Ishikawa (cell line): ENCODE data around the gene NFIX.

Experiments
- CEBPB ChIP-seq: IDR thresholded peaks from 2 replicates; pipeline ENCODE4 v1.6.1; 2012
- CREB1 ChIP-seq: IDR thresholded peaks from 2 replicates; pipeline ENCODE4 v1.6.1; 2012; ENCODE audit warnings: low read depth
- EGR1 ChIP-seq: IDR thresholded peaks from 2 replicates; pipeline ENCODE4 v1.6.1; 2012
- EP300 ChIP-seq: IDR thresholded peaks from 2 replicates; pipeline ENCODE4 v1.6.1; 2012; ENCODE audit warnings: borderline replicate concordance
- FOXM1 ChIP-seq: IDR thresholded peaks from 2 replicates; pipeline ENCODE4 v1.6.1; 2012; ENCODE audit warnings: low read depth, borderline replicate concordance
- NFIC ChIP-seq: IDR thresholded peaks from 2 replicates; pipeline ENCODE4 v1.6.1; 2012
- RAD21 ChIP-seq: IDR thresholded peaks from 2 replicates; pipeline ENCODE4 v1.6.1; 2012; ENCODE audit warnings: low read depth
- TAF1 ChIP-seq: IDR thresholded peaks from 2 replicates; pipeline ENCODE4 v1.6.1; 2012; ENCODE audit warnings: low read depth, mild to moderate bottlenecking
- TCF12 ChIP-seq: IDR thresholded peaks from 2 replicates; pipeline ENCODE4 v1.6.1; 2012; ENCODE audit warnings: low read depth
- TEAD4 ChIP-seq: IDR thresholded peaks from 2 replicates; pipeline ENCODE4 v1.6.1; 2012
- YY1 ChIP-seq: IDR thresholded peaks from 2 replicates; pipeline ENCODE4 v1.6.1; 2012; ENCODE audit warnings: low read depth
- ZBTB7A ChIP-seq: IDR thresholded peaks from 2 replicates; pipeline ENCODE4 v1.6.1; 2012; ENCODE audit warnings: low read depth
- TF ChIP-seq, protein P1 (sequence below): IDR thresholded peaks from 2 replicates; pipeline ENCODE4 v1.6.1; 2012; ENCODE audit warnings: low read depth, mild to moderate bottlenecking
- TF ChIP-seq, protein P2 (sequence below): IDR thresholded peaks from 2 replicates; pipeline ENCODE4 v1.6.1; 2012
- TF ChIP-seq, protein P3 (sequence below): IDR thresholded peaks from 2 replicates; pipeline ENCODE4 v1.6.1; 2012

NFIX gene

DNA sequence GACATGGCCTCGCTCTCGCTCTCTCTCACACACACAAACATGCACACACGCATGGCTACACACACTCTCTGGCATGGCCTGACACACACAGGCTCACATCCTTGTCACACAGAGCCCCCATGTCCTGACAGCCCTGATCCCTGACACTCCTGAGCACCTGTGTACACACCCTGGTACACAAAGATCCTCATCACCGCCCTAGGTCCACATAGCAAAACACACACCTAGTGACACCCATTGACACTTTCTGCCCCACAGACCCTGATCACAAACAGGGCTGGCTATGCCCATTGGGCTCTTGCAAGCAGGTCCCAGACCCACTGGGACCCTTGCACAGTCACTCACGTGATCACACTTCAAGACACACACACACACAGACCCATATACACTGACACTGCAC is 4.0 kb upstream of the NFIX start:
- TF ChIP-seq, protein P1, sequence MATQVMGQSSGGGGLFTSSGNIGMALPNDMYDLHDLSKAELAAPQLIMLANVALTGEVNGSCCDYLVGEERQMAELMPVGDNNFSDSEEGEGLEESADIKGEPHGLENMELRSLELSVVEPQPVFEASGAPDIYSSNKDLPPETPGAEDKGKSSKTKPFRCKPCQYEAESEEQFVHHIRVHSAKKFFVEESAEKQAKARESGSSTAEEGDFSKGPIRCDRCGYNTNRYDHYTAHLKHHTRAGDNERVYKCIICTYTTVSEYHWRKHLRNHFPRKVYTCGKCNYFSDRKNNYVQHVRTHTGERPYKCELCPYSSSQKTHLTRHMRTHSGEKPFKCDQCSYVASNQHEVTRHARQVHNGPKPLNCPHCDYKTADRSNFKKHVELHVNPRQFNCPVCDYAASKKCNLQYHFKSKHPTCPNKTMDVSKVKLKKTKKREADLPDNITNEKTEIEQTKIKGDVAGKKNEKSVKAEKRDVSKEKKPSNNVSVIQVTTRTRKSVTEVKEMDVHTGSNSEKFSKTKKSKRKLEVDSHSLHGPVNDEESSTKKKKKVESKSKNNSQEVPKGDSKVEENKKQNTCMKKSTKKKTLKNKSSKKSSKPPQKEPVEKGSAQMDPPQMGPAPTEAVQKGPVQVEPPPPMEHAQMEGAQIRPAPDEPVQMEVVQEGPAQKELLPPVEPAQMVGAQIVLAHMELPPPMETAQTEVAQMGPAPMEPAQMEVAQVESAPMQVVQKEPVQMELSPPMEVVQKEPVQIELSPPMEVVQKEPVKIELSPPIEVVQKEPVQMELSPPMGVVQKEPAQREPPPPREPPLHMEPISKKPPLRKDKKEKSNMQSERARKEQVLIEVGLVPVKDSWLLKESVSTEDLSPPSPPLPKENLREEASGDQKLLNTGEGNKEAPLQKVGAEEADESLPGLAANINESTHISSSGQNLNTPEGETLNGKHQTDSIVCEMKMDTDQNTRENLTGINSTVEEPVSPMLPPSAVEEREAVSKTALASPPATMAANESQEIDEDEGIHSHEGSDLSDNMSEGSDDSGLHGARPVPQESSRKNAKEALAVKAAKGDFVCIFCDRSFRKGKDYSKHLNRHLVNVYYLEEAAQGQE = no peak
- TF ChIP-seq RAD21 (no peak), YY1 (no peak), TCF12 (no peak), ZBTB7A (no peak), CREB1 (no peak), TEAD4 (no peak), CEBPB (no peak), NFIC (no peak), EP300 (no peak), FOXM1 (no peak), TAF1 (no peak), EGR1 (no peak)
- TF ChIP-seq, protein P2, sequence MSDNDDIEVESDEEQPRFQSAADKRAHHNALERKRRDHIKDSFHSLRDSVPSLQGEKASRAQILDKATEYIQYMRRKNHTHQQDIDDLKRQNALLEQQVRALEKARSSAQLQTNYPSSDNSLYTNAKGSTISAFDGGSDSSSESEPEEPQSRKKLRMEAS = no peak

DNA sequence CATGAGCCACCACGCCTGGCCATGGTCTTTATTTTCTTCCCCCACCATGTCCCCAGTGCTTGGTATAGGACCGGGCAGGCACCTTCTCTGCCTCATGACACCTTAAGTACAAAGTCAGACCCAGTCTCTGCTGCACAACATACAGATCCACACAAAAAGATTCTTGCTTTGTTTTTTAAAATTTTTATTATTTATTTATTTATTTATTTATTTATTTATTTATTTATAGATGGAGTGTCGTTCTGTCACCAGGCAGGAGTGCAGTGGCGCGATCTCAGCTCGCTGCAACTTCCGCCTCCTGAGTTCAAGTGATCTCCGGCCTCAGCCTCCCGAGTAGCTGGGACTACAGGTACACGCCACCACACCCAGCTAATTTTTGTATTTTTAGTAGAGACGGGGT is 2.5 kb upstream of the NFIX start:
- TF ChIP-seq FOXM1 (no peak), CREB1 (no peak), TAF1 (no peak), CEBPB (no peak), YY1 (no peak), TCF12 (no peak), EGR1 (no peak), ZBTB7A (no peak), EP300 (no peak), RAD21 (no peak), TEAD4 (no peak), NFIC (no peak)
- TF ChIP-seq, protein P3, sequence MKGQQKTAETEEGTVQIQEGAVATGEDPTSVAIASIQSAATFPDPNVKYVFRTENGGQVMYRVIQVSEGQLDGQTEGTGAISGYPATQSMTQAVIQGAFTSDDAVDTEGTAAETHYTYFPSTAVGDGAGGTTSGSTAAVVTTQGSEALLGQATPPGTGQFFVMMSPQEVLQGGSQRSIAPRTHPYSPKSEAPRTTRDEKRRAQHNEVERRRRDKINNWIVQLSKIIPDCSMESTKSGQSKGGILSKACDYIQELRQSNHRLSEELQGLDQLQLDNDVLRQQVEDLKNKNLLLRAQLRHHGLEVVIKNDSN = no peak
- TF ChIP-seq, protein P1 = no peak
- TF ChIP-seq, protein P2 = no peak

DNA sequence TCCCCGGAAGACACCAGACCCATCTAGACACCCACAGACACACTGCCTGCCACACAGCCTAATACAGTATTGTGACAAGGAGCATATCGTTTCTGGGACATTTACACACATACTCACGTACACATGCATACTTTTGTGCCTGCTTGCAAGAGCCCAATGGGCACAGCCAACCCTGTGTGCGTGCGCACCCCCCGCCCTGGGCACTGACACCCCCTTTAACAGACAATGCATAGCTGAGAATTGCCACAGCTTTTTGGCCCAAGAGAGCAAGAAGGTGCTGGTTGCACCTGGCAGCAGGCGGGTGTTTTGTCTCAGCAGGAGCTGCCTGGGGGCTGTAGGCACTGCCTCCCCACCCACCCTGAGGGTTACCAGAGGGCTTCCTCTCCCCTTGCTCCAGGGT is 1.7 kb upstream of the NFIX start:
- TF ChIP-seq CEBPB (no peak), NFIC (no peak), RAD21 (no peak), CREB1 (no peak), TEAD4 (no peak), EP300 (no peak), TCF12 (no peak), ZBTB7A (no peak), EGR1 (no peak), YY1 (no peak), TAF1 (no peak)
- TF ChIP-seq, protein P1 = no peak
- TF ChIP-seq, protein P3 = no peak

DNA sequence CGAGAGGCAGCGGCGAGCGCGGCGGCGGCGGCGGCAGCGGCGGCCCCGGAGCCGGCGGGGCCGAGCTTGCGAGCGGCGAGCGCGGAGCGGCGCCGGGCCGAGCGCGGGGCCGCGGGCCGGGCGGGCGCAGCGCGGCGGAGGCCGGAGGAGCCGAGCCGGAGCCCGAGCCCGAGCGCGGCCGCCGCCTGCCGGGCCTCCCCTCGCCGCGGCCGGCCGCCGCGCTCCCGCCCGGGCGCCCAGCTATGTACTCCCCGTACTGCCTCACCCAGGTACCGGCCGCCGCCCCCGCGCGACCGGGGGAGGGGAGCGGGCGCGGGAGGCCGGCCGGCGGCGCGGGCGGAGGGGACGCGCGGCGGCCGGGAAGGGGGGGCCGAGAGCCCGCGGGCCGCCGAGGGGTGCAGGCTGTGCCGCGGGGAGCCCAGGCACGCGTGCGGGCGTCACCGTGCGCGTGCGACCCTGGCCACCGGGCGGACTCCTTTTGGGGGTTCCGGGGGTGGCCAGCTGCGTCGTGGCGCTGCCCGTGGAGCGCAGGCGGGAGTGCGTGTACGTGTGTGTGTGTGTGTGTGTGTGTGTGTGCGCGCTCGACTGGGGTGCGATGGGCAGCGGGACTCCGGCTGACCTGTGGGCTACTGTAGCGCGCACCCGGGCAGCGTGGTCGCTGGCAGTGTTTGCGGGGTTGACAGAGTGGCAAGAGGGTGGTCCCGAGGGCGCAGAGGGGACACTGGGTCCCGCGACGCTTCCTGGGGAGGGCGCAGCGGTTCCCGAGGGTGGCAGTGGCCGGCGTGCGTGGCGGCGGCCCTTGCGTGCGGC is 526 bp downstream of the NFIX start:
- TF ChIP-seq EGR1 = peak; percentile 62
- no peak for TF ChIP-seq TAF1

DNA sequence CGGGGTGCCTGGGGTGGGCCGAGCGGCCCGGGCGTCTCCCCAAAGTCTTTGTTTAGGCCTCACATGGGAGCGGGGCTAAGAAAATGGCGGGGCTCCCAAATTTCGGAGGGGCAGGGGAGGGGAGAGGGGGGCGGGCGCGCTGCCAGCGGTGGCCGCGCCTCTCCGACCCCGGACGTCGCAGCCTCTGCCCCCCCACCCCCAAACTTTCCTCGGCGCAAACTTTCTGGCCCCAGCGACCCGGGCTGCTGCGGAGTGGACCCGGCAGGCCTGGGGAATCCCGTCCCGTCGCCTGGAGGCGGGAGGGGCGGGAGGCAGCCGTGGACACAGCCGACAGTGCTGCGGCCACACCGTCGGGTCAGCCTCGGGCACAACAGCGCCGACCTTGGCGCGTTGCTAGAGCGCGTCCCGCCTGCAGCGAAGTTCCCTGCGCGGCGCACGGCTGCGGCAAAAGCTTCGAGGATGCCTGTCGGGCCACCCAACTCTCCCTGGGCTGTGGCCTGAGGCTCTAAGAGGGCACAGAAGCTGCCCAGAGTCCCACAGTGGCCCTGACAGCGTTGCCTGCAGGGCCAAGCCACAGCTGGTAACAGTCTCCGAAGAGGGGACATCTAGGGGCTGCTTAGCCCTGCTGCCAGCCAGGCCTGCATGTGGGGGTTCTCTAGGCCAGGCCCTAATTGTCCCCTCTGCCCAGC is 1.3 kb downstream of the NFIX start:
- TF ChIP-seq TAF1 = no peak
- no peak for TF ChIP-seq NFIC
- TF ChIP-seq YY1 = no peak
- TF ChIP-seq, protein P2 = no peak
- TF ChIP-seq, protein P1 = no peak
- no peak for TF ChIP-seq FOXM1
- no peak for TF ChIP-seq RAD21
- TF ChIP-seq, protein P3 = no peak
- TF ChIP-seq TEAD4 = no peak
- TF ChIP-seq CEBPB = no peak
